GM23248 (cell line): ENCODE measurements around the gene VIM. TPM values are rescaled to one million over a fixed set of nuclear protein-coding genes. Genes with fewer than 3 reads are reported as not detected.

Experiments
- DNase-seq: peaks from one replicate; pipeline ENCODE4 v3.0.0-alpha.2; 2015
- H2AFZ ChIP-seq: fragments of 200-600 bp; sonication (generic); 2 replicates; pipeline ENCODE4 v1.6.1; 2016; ENCODE audit warnings: antibody characterized with exemption
- H3F3A ChIP-seq: fragments of 200-600 bp; sonication (generic); 2 replicates; pipeline ENCODE4 v1.6.1; 2016; ENCODE audit warnings: mild to moderate bottlenecking, antibody characterized with exemption, mixed run types; ENCODE audit not compliant: insufficient read depth
- H3K27ac ChIP-seq: fragments of 200-600 bp; sonication (generic); 2 replicates; pipeline ENCODE4 v1.5.1; 2016; ENCODE audit warnings: mild to moderate bottlenecking
- H3K27me3 ChIP-seq: fragments of 200-600 bp; sonication (generic); replicated peaks from 2 replicates; pipeline ENCODE4 v1.6.1; 2016; ENCODE audit warnings: mild to moderate bottlenecking; ENCODE audit not compliant: insufficient read depth
- H3K36me3 ChIP-seq: fragments of 200-600 bp; sonication (generic); 2 replicates; pipeline ENCODE4 v1.6.1; 2016; ENCODE audit warnings: low read depth, mild to moderate bottlenecking
- H3K4me1 ChIP-seq: fragments of 200-600 bp; sonication (generic); 2 replicates; pipeline ENCODE4 v1.6.1; 2016; ENCODE audit warnings: mild to moderate bottlenecking; ENCODE audit not compliant: insufficient read depth
- H3K4me2 ChIP-seq: fragments of 200-600 bp; sonication (generic); one replicate; pipeline ENCODE4 v1.6.1; 2016; ENCODE audit warnings: mild to moderate bottlenecking; ENCODE audit not compliant: unreplicated experiment
- H3K4me3 ChIP-seq: fragments of 200-600 bp; sonication (generic); 2 replicates; pipeline ENCODE4 v1.5.1; 2016; ENCODE audit warnings: mild to moderate bottlenecking
- H3K79me2 ChIP-seq: fragments of 200-600 bp; sonication (generic); 2 replicates; pipeline ENCODE4 v1.6.1; 2016; ENCODE audit warnings: mild to moderate bottlenecking; ENCODE audit not compliant: insufficient read depth
- H3K9ac ChIP-seq: fragments of 200-600 bp; sonication (generic); 2 replicates; pipeline ENCODE4 v1.6.1; 2016; ENCODE audit warnings: mild to moderate bottlenecking
- H3K9me2 ChIP-seq: fragments of 200-600 bp; sonication (generic); 2 replicates; pipeline ENCODE4 v1.6.1; 2016; ENCODE audit warnings: mixed run types, mild to moderate bottlenecking, moderate library complexity; ENCODE audit not compliant: insufficient read depth
- H3K9me3 ChIP-seq: fragments of 200-600 bp; sonication (generic); one replicate; pipeline ENCODE4 v1.6.1; 2017; ENCODE audit warnings: low read depth
- H4K20me1 ChIP-seq: fragments of 200-600 bp; sonication (generic); 2 replicates; pipeline ENCODE4 v1.6.0; 2016; ENCODE audit not compliant: insufficient read depth
- EZH2 ChIP-seq: fragments of 200-600 bp; sonication (generic); IDR thresholded peaks from 2 replicates; pipeline ENCODE4 v1.6.1; 2018; ENCODE audit warnings: antibody characterized with exemption, mild to moderate bottlenecking; ENCODE audit not compliant: insufficient read depth, poor library complexity, severe bottlenecking
- EZH2phosphoT487 ChIP-seq: fragments of 200-600 bp; sonication (generic); IDR thresholded peaks from 2 replicates; pipeline ENCODE4 v1.6.1; 2018; ENCODE audit warnings: antibody characterized with exemption, moderate library complexity, mild to moderate bottlenecking, low read depth; ENCODE audit not compliant: insufficient read depth
- WGBS, 2 experiments: methylation state at CpG; one replicate each; pipeline ENCODE4 v1.1.6; 2015 to 2017; ENCODE audit warnings: low lambda C conversion rate in 2 of 2, low coverage in 1 of 2; ENCODE audit errors: missing lambda C conversion rate in 2 of 2; 5-methylcytosine and 5-hydroxymethylcytosine counted together
- in situ Hi-C: fragments of 300-500 bp; cut with MboI; formaldehyde crosslinking; loops from 2 replicates; pipeline ENCODE4 v1.15.0; 2020
- polyA plus RNA-seq: library from polyadenylated mRNA; unstranded; fragments of >200 nt; fragmentation: Nextera tagmentation; extraction: Ambion mirVana; gene quantifications from 2 replicates; pipeline ENCODE4 v1.2.1, GENCODE V29; 2016
- total RNA-seq: library from RNA; depleted of rRNA; stranded (reverse); fragments of >200 nt; shearing (Covaris generic); gene quantifications from 2 replicates; pipeline ENCODE4 v1.2.3, GENCODE V29; 2014

Gene VIM
- total and polyA plus RNA-seq, 2 experiments from 2014 or later = 3,784 to 10,031 TPM

- H3F3A ChIP-seq = peaks cover 46% of the 10 kb centered on the region
- peak within 1 kb of the TSS; percentile 84 for H2AFZ ChIP-seq
- no peaks in the 10 kb centered on the region for H3K27me3 ChIP-seq
- peak within 1 kb of the TSS; percentile 100 for H3K27ac ChIP-seq
- H3K4me3 ChIP-seq = peak within 1 kb of the TSS; percentile 84
- peak within 1 kb of the TSS; percentile 99 for H3K9ac ChIP-seq
- WGBS, 2 experiments = 1 to 2% methylated on average over 50 to 58 of the region's 60 CpGs
- H3K9me3 ChIP-seq = no peaks in the 10 kb centered on the region
- peak; percentile 98 for DNase-seq
- H3K4me1 ChIP-seq = peaks cover 44% of the 10 kb centered on the region
- TF ChIP-seq EZH2 = no peak
- TF ChIP-seq EZH2phosphoT487 = no peak
- in situ Hi-C loops = no loop called here
- no peaks in the 10 kb centered on the region for H4K20me1 ChIP-seq
- peak within 1 kb of the TSS; percentile 99 for H3K4me2 ChIP-seq
- H3K9me2 ChIP-seq = no peaks in the 10 kb centered on the region
- peaks cover 52% of the 10 kb centered on the region for H3K79me2 ChIP-seq
- no peaks in the 10 kb centered on the region for H3K36me3 ChIP-seq
Observed at GRCh38 chr10:17200912-17201793, 26.9 kb upstream of the VIM start, which contains the start of gene TRDMT1. TRDMT1 (minus strand) TSS chr10:17201672; CDS start chr10:17201634, 38 bp downstream.

DNA sequence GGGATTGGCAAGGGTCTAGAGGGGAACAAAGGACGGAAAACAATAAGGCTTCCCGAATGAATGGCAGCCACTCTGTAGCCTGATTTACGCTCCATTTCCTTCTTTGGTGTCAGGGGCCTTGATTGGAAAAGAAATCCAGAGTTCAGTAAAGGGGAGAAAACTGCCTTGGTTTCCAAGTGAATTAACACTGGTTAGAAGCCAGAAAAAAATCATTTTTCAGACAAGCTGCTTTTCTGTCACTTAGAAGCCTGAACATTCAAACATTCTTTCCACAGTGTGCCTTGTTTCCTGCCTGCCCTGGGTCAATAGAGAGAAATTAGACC, 26.3 kb upstream of the VIM start:
- no peak for TF ChIP-seq EZH2phosphoT487
- TF ChIP-seq EZH2 = no peak
- H3K79me2 ChIP-seq = peaks cover 49% of the 10 kb centered on the region
- H3K9me3 ChIP-seq = no peaks in the 10 kb centered on the region
- peak overlapping the region; percentile 84 for H3K4me3 ChIP-seq
- peak overlapping the region; percentile 100 for H3K27ac ChIP-seq
- WGBS, 2 experiments = 21 to 25% methylated on average over 3 of the region's 3 CpGs
- no peaks in the 10 kb centered on the region for H4K20me1 ChIP-seq
- peak overlapping the region; percentile 99 for H3K4me2 ChIP-seq
- DNase-seq = peak; percentile 31
- H3K36me3 ChIP-seq = no peaks in the 10 kb centered on the region
- H3K4me1 ChIP-seq = peaks cover 44% of the 10 kb centered on the region
- peaks cover 45% of the 10 kb centered on the region for H3F3A ChIP-seq
- H2AFZ ChIP-seq = peak overlapping the region; percentile 84
- peak overlapping the region; percentile 99 for H3K9ac ChIP-seq
- H3K27me3 ChIP-seq = no peaks in the 10 kb centered on the region
- in situ Hi-C loops = no loop called here
- no peaks in the 10 kb centered on the region for H3K9me2 ChIP-seq

DNA sequence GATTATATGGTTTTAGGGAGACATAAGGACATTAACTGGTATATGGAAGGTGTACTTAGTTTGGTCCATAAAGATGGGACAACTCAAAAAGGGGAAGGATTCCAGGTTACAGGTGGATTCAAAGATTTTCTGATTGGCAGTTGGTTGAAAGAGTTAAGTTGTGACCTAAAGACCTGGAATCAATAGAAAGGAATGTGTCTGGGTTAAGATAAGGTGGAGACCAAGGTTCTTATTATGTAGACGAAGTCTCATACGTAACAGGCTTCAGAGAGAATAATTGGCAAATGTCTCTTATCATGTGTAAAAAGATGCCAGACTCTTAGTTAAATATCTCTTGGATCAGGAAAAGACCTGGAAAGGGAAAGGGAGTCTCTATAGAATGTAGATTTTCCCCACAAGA, 25.5 kb upstream of the VIM start:
- DNase-seq = no peak
- H3K4me1 ChIP-seq = peaks cover 46% of the 10 kb centered on the region
- peak overlapping the region; percentile 100 for H3K27ac ChIP-seq
- H3K9ac ChIP-seq = no peak overlapping the region; the same call in 1 of the 2 replicates
- peaks cover 48% of the 10 kb centered on the region for H3F3A ChIP-seq
- H2AFZ ChIP-seq = no peak overlapping the region
- H3K27me3 ChIP-seq = no peaks in the 10 kb centered on the region
- H3K36me3 ChIP-seq = no peaks in the 10 kb centered on the region
- no peak for TF ChIP-seq EZH2
- no peak for TF ChIP-seq EZH2phosphoT487
- in situ Hi-C loops = no loop called here
- 97 to 100% methylated on average over 2 of the region's 2 CpGs for WGBS, 2 experiments
- peaks cover 45% of the 10 kb centered on the region for H3K79me2 ChIP-seq
- no peaks in the 10 kb centered on the region for H3K9me3 ChIP-seq
- no peak overlapping the region for H3K4me2 ChIP-seq
- no peak overlapping the region for H3K4me3 ChIP-seq
- no peaks in the 10 kb centered on the region for H3K9me2 ChIP-seq
- no peaks in the 10 kb centered on the region for H4K20me1 ChIP-seq

DNA sequence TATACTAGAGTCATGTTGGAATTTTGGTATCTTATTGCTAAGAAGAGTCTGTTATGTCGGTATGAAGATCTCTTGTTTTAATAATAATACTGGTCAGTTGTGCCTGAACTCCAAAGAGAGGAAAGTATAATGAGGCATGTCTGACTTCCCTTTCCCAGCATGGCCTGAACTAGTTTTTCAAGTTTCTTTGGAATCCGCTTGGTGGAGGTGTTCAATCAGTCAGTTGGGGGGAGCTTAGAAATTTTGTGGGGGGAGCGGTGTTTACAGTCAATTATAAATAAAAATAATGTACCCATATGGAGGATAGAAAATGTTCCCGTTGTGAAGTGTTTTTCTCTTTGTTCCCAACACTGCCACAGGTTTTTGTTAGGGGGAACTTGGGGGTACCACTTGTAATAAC, 25.0 kb upstream of the VIM start:
- no peaks in the 10 kb centered on the region for H3K36me3 ChIP-seq
- peaks cover 46% of the 10 kb centered on the region for H3K4me1 ChIP-seq
- no peaks in the 10 kb centered on the region for H3K27me3 ChIP-seq
- no peak for TF ChIP-seq EZH2
- H3K9me3 ChIP-seq = no peaks in the 10 kb centered on the region
- in situ Hi-C loops = no loop called here
- WGBS, 2 experiments = 96 to 99% methylated on average over 4 of the region's 4 CpGs
- H3K79me2 ChIP-seq = peaks cover 45% of the 10 kb centered on the region
- H3K4me3 ChIP-seq = no peak overlapping the region
- H3K9ac ChIP-seq = no peak overlapping the region
- H3K9me2 ChIP-seq = no peaks in the 10 kb centered on the region
- H3F3A ChIP-seq = peaks cover 48% of the 10 kb centered on the region
- no peak overlapping the region for H3K27ac ChIP-seq
- DNase-seq = no peak
- H2AFZ ChIP-seq = no peak overlapping the region
- H4K20me1 ChIP-seq = no peaks in the 10 kb centered on the region
- no peak overlapping the region for H3K4me2 ChIP-seq
